Measurements from ENCODE around the gene SMAD7. TPM values are rescaled to one million over a fixed set of nuclear protein-coding genes. Genes with fewer than 3 reads are reported as not detected.

Gene SMAD7
- total RNA-seq, 1 donor from 2014 or later, result 6.9 TPM

- intact Hi-C loops (cut with micrococcal nuclease), result no loop called here
- Mint-ChIP-seq H3K4me3 (peak overlapping the region; percentile 91), H3K36me3 (ENCODE audit: low read depth) (peaks cover 23% of the 10 kb centered on the region), H3K9me3 (no peaks in the 10 kb centered on the region), H3K27ac (peak overlapping the region; percentile 51), H3K27me3 (no peaks in the 10 kb centered on the region), H3K4me1 (peaks cover 44% of the 10 kb centered on the region)
- no peak for TF ChIP-seq CTCF (IDR thresholded peaks at IDR 0.05)
- CTCF ChIA-PET, result no interaction called here
- POLR2A ChIA-PET, result interaction anchor here (0.7 to 2.7 kb wide), 2 partner anchors 19 to 20 kb away, joined by 4 to 12 read pairs; no protein-coding TSS in a partner anchor
- DNase-seq (no peak), ATAC-seq (ENCODE audit: low read depth) (no peak)
Observed at GRCh38 chr18:48947560-48947959, 3.2 kb downstream of the SMAD7 start.

- Mint-ChIP-seq H3K9me3 (no peaks in the 10 kb centered on the region), H3K4me3 (peak overlapping the region; percentile 91), H3K4me1 (peaks cover 44% of the 10 kb centered on the region), H3K27me3 (no peaks in the 10 kb centered on the region), H3K27ac (peak overlapping the region; percentile 30), H3K36me3 (ENCODE audit: low read depth) (peaks cover 24% of the 10 kb centered on the region)
- no peak for TF ChIP-seq CTCF (IDR thresholded peaks at IDR 0.05)
- ATAC-seq (ENCODE audit: low read depth) (no peak), DNase-seq (no peak)
- ChIA-PET CTCF (no interaction called here), POLR2A (interaction anchor here (0.7 kb wide), 1 partner anchor 20 kb away, joined by 4 read pairs; no protein-coding TSS in a partner anchor)
- intact Hi-C loops (cut with micrococcal nuclease), result no loop called here
Observed at GRCh38 chr18:48947092-48947491, 3.7 kb downstream of the SMAD7 start.

- Mint-ChIP-seq H3K4me3 (peak overlapping the region; percentile 7), H3K9me3 (no peaks in the 10 kb centered on the region), H3K4me1 (peaks cover 47% of the 10 kb centered on the region), H3K27ac (no peak overlapping the region), H3K27me3 (no peaks in the 10 kb centered on the region), H3K36me3 (ENCODE audit: low read depth) (peaks cover 30% of the 10 kb centered on the region)
- ATAC-seq (ENCODE audit: low read depth) (no peak), DNase-seq (no peak)
- intact Hi-C loops (cut with micrococcal nuclease), result no loop called here
- no peak for TF ChIP-seq CTCF (IDR thresholded peaks at IDR 0.05)
- ChIA-PET CTCF (no interaction called here), POLR2A (interaction anchor here (1.7 kb wide), 1 partner anchor 9 kb away, joined by 5 read pairs; no protein-coding TSS in a partner anchor)
Observed at GRCh38 chr18:48946329-48946835, 4.4 kb downstream of the SMAD7 start.

- Mint-ChIP-seq H3K27me3 (no peaks in the 10 kb centered on the region), H3K36me3 (ENCODE audit: low read depth) (peaks cover 32% of the 10 kb centered on the region), H3K4me3 (no peak overlapping the region), H3K4me1 (peaks cover 50% of the 10 kb centered on the region), H3K27ac (no peak overlapping the region), H3K9me3 (no peaks in the 10 kb centered on the region)
- intact Hi-C loops (cut with micrococcal nuclease), result no loop called here
- no peak for ATAC-seq (ENCODE audit: low read depth)
- ChIA-PET CTCF (no interaction called here), POLR2A (interaction anchor here (1.0 to 1.7 kb wide), 2 partner anchors 8 to 17 kb away, joined by 3 to 5 read pairs; no protein-coding TSS in a partner anchor)
- no peak for TF ChIP-seq CTCF (IDR thresholded peaks at IDR 0.05)
- DNase-seq, result no peak
Observed at GRCh38 chr18:48945953-48946217, 4.9 kb downstream of the SMAD7 start.

GRCh38 chr18:48944634-48945033 is 6.1 kb downstream of the SMAD7 start:
- peaks cover 31% of the 10 kb centered on the region for H3K36me3 Mint-ChIP-seq (ENCODE audit: low read depth)

More at GRCh38 chr18:48944634-48945033, 6.1 kb downstream of the SMAD7 start:
- peaks cover 60% of the 10 kb centered on the region for H3K4me1 Mint-ChIP-seq
- ChIA-PET POLR2A (interaction anchor here (0.5 kb wide), 1 partner anchor 160 kb away, joined by 3 read pairs; no protein-coding TSS in a partner anchor), CTCF (interaction anchor here (1.0 kb wide), 1 partner anchor 168 kb away, joined by 3 read pairs; no protein-coding TSS in a partner anchor)
- TF ChIP-seq CTCF (IDR thresholded peaks at IDR 0.05), result no peak
- H3K27me3 Mint-ChIP-seq, result no peaks in the 10 kb centered on the region
- H3K9me3 Mint-ChIP-seq, result no peaks in the 10 kb centered on the region
- intact Hi-C loops (cut with micrococcal nuclease), result no loop called here
- no peak overlapping the region for H3K27ac Mint-ChIP-seq
- DNase-seq (no peak), ATAC-seq (ENCODE audit: low read depth) (no peak)
- no peak overlapping the region for H3K4me3 Mint-ChIP-seq
